GM12878 (cell line): ENCODE measurements around the gene XRRA1. TPM values are rescaled to one million over a fixed set of nuclear protein-coding genes. Genes with fewer than 3 reads are reported as not detected.

ENCODE experiments used
- ATAC-seq: fragments of 200-7000 bp; cut with Tn5 transposase; 3 replicates; pipeline ENCODE4 v1.9.1; 2020; ENCODE audit warnings: mild to moderate bottlenecking, moderate library complexity
- BruUV-seq: library from RNA; stranded (reverse); fragments of 400-500 nt; replicated peaks from 2 replicates; lab custom pipeline; 2021; lab: Mats Ljungman, UMichigan
- CTCF ChIA-PET: fragments of 300-600 bp; sonication (Branson Sonifier 250); formaldehyde crosslinking; extraction: SDS; loops from one replicate; lab custom pipeline; 2021; ENCODE audit warnings: inconsistent platforms; lab: Yijun Ruan, JAX
- POLR2A ChIA-PET: fragments of 350-600 bp; formaldehyde crosslinking; extraction: SDS; loops from one replicate; lab custom pipeline; 2021; ENCODE audit warnings: inconsistent platforms; lab: Charles Lee
- RAD21 ChIA-PET: fragments of 300-600 bp; sonication (Branson Sonifier 250); formaldehyde crosslinking; loops from one replicate; lab custom pipeline; 2023; ENCODE audit warnings: antibody characterized with exemption; ENCODE audit not compliant: unreplicated experiment; lab: Charles Lee
- SMC1A ChIA-PET: fragments of 300-600 bp; sonication (Branson Sonifier 250); formaldehyde crosslinking; loops from one replicate; lab custom pipeline; 2023; ENCODE audit not compliant: unreplicated experiment, uncharacterized antibody; lab: Charles Lee
- DNase-seq: peaks from one replicate; pipeline ENCODE4 v3.0.0-alpha.2; 2011; ENCODE audit warnings: low read depth, low spot score
- FAIRE-seq: peaks from 3 replicates; lab custom pipeline; 2011; peaks lifted over from hg19 to GRCh38; lab: Jason Lieb, UNC
- H2AFZ ChIP-seq: 2 replicates; pipeline ENCODE4 v1.6.0; 2011; ENCODE audit warnings: low read depth, low read length, control low read depth; ENCODE audit not compliant: control insufficient read depth
- H3K27ac ChIP-seq: 2 replicates; pipeline ENCODE4 v1.5.1; 2011; ENCODE audit warnings: control low read depth; ENCODE audit not compliant: control insufficient read depth, insufficient read depth
- H3K27me3 ChIP-seq, 2 experiments: replicated peaks in 1 of 2; 2 replicates each; pipeline versions ENCODE4 v1.6.0 to v1.6.1; 2011; ENCODE audit warnings: low read length in 1 of 2; ENCODE audit not compliant: control insufficient read depth in 2 of 2, insufficient read depth in 2 of 2
- H3K36me3 ChIP-seq, 2 experiments: 2 replicates each; pipeline ENCODE4 v1.5.1; 2011; ENCODE audit warnings: low read length in 1 of 2; ENCODE audit not compliant: control insufficient read depth in 2 of 2, insufficient read depth in 2 of 2
- H3K4me1 ChIP-seq: 2 replicates; pipeline ENCODE4 v1.6.1; 2011; ENCODE audit warnings: mild to moderate bottlenecking, low read length, moderate library complexity, mixed read lengths; ENCODE audit not compliant: control insufficient read depth, insufficient read depth
- H3K4me2 ChIP-seq: 2 replicates; pipeline ENCODE4 v1.6.0; 2011; ENCODE audit warnings: control low read depth; ENCODE audit not compliant: control insufficient read depth, insufficient read depth
- H3K4me3 ChIP-seq: fragments of 200-600 bp; sonication (generic); 2 replicates; pipeline ENCODE4 v1.5.1; 2016
- H3K79me2 ChIP-seq: 2 replicates; pipeline ENCODE4 v1.6.0; 2011; ENCODE audit warnings: low read length; ENCODE audit not compliant: control insufficient read depth, insufficient read depth
- H3K9ac ChIP-seq: 2 replicates; pipeline ENCODE4 v1.8.0; 2011; ENCODE audit warnings: low read length, control low read depth, mixed read lengths; ENCODE audit not compliant: control insufficient read depth, insufficient read depth
- H3K9me3 ChIP-seq: replicated peaks from 3 replicates; pipeline ENCODE4 v1.5.1; 2011; ENCODE audit warnings: mild to moderate bottlenecking, low read length; ENCODE audit not compliant: control insufficient read depth, insufficient read depth
- H4K20me1 ChIP-seq: 2 replicates; pipeline ENCODE4 v1.6.0; 2011; ENCODE audit not compliant: control insufficient read depth, insufficient read depth
- HDAC6 ChIP-seq: fragments of 200-600 bp; sonication (generic); IDR thresholded peaks from one replicate; pipeline ENCODE4 v1.8.0; 2017; ENCODE audit warnings: antibody characterized with exemption; ENCODE audit not compliant: unreplicated experiment
- NRF1 ChIP-seq: conservative IDR thresholded peaks from 2 replicates; pipeline ENCODE4 v1.6.1; 2011; ENCODE audit warnings: mild to moderate bottlenecking, low read depth, low read length, improper control_type of control experiment
- PAX5 ChIP-seq: IDR thresholded peaks from 2 replicates; pipeline ENCODE4 v1.6.1; 2011; ENCODE audit warnings: low read depth, low read length, borderline replicate concordance
- POLR2AphosphoS5 ChIP-seq: IDR thresholded peaks from 2 replicates; pipeline ENCODE4 v1.6.1; 2011; ENCODE audit warnings: mild to moderate bottlenecking, low read length, inconsistent platforms
- TAF1 ChIP-seq: IDR thresholded peaks from 2 replicates; pipeline ENCODE4 v1.6.1; 2011; ENCODE audit warnings: mild to moderate bottlenecking, low read depth, low read length, borderline replicate concordance
- TCF12 ChIP-seq: IDR thresholded peaks from 2 replicates; pipeline ENCODE4 v1.6.1; 2011; ENCODE audit warnings: low read depth, mild to moderate bottlenecking, low read length
- ZNF24 ChIP-seq: fragments of 450-650 bp; IDR thresholded peaks from 2 replicates; pipeline ENCODE4 v1.6.1; 2017; ENCODE audit warnings: antibody characterized with exemption, mild to moderate bottlenecking
- ZNF384 ChIP-seq: IDR thresholded peaks from 2 replicates; pipeline ENCODE4 v1.6.1; 2012; ENCODE audit warnings: low read depth, mild to moderate bottlenecking, low read length, improper control_type of control experiment, borderline replicate concordance
- WGBS: methylation state at CpG from one replicate; pipeline ENCODE4 v1.1.6; 2016; ENCODE audit warnings: low lambda C conversion rate; ENCODE audit not compliant: insufficient replicate concordance, insufficient coverage; ENCODE audit errors: missing lambda C conversion rate; 5-methylcytosine and 5-hydroxymethylcytosine counted together
- in situ Hi-C: fragments of 300-500 bp; cut with MboI; formaldehyde crosslinking; loops from 9 replicates; pipeline ENCODE4 v1.14.3; 2018; ENCODE audit warnings: mixed read lengths
- intact Hi-C: fragments of 100-400 bp; cut with micrococcal nuclease; formaldehyde crosslinking; loops from one replicate; pipeline ENCODE4 v1.14.2; 2022; ENCODE audit not compliant: unreplicated experiment
- polyA plus RNA-seq, 11 experiments: library from polyadenylated mRNA; depleted of rRNA in 4 of 11; unstranded in 6 of 11; stranded (reverse) in 5 of 11; fragments of >200 nt; fragmentation: Nextera tagmentation in 4 of 11; fragmentation: Illumina TruSeq in 1 of 11; extraction: Ambion mirVana in 4 of 11; extraction: Trizol in 1 of 11; gene quantifications; 1 replicate in 1 of 11; 2 replicates in 10 of 11; pipeline versions ENCODE4 v1.2.1 to v1.2.3, GENCODE V29; 2011 to 2016; ENCODE audit warnings: inconsistent platforms in 2 of 11, missing spikeins in 2 of 11, low read depth in 1 of 11
- total RNA-seq, 4 experiments: library from RNA; depleted of rRNA in 3 of 4; stranded (reverse); fragments of >200 nt in 3 of 4; fragmentation: Illumina TruSeq in 1 of 4; extraction: Trizol in 1 of 4; gene quantifications; 2 replicates each; pipeline versions ENCODE4 v1.2.1 to v1.2.3, GENCODE V29; 2013 to 2021
- TF ChIP-seq, protein P1 (sequence below): fragments of 450-650 bp; formaldehyde crosslinking; IDR thresholded peaks from 2 replicates; pipeline ENCODE4 v1.4.0; 2022; ENCODE audit warnings: mild to moderate bottlenecking, moderate library complexity
- TF ChIP-seq, protein P2 (sequence below): fragments of 450-650 bp; formaldehyde crosslinking; IDR thresholded peaks from 2 replicates; pipeline ENCODE4 v1.5.0; 2022; ENCODE audit warnings: mild to moderate bottlenecking, missing genetic modification characterization

Gene XRRA1
- total and polyA plus RNA-seq, 10 of the 15 experiments (the other 5 are each of a cell fraction or from before 2014, with no cell fraction given) = 2.5 to 8.8 (median 4.6) TPM

GRCh38 chr11:74935285-74935684 is 13.6 kb downstream of the XRRA1 start:
- 49% methylated on average over 2 of the region's 2 CpGs for WGBS
- Histone ChIP-seq H3K36me3 (peaks cover 2% of the 10 kb centered on the region in 2 experiments; a peak in 2 of 4 replicates), H4K20me1 (no peaks in the 10 kb centered on the region), H3K4me1 (peaks cover 10% of the 10 kb centered on the region), H3K4me3 (no peak overlapping the region), H3K79me2 (no peaks in the 10 kb centered on the region), H3K27me3 (no peaks in the 10 kb centered on the region), H3K9me3 (no peaks in the 10 kb centered on the region), H3K4me2 (no peak overlapping the region), H3K27ac (no peak overlapping the region), H2AFZ (no peak overlapping the region), H3K9ac (no peak overlapping the region)
- ChIA-PET CTCF (interaction anchor here (1.1 to 2.4 kb wide), 3 partner anchors 10 to 313 kb away, joined by 3 to 7 read pairs (median 4); no protein-coding TSS in a partner anchor), RAD21 (interaction anchor here (0.9 kb wide), 1 partner anchor 67 kb away, joined by 3 read pairs; no protein-coding TSS in a partner anchor), POLR2A (no interaction called here), SMC1A (interaction anchor here (0.9 kb wide), 1 partner anchor 313 kb away, joined by 3 read pairs; no protein-coding TSS in a partner anchor)
- no peak for FAIRE-seq
- ATAC-seq = no peak
- in situ Hi-C loops = no loop called here
- no TSS peak for BruUV-seq
- intact Hi-C loops = no loop called here
- TF ChIP-seq POLR2AphosphoS5 (no peak), TCF12 (no peak), TAF1 (no peak), NRF1 (no peak), PAX5 (no peak)
- no peak for DNase-seq

DNA sequence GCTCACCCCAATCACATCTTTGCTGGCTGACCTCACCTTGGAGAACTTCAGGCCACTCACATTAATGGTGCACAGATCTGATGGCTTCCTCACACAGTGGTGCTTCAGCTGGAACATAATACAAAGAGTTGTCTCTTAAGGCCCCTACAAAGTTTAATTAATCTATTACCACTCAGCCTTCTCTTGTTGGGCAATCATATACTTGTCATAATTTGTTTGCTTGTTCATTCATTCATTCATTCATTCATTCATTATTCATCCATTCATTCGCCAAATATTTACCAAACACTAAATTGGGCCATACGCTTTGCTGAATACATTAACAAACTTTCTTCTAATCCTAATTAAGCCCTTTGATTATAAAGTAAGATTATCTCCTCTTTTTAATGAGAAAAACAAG is 15.1 kb downstream of the XRRA1 start:
- 97% methylated on average over 2 of the region's 2 CpGs for WGBS
- intact Hi-C loops = no loop called here
- H3K79me2 ChIP-seq = no peaks in the 10 kb centered on the region
- TF ChIP-seq ZNF384 (no peak), HDAC6 (no peak), ZNF24 (peak; percentile 90)
- TF ChIP-seq, protein P1, sequence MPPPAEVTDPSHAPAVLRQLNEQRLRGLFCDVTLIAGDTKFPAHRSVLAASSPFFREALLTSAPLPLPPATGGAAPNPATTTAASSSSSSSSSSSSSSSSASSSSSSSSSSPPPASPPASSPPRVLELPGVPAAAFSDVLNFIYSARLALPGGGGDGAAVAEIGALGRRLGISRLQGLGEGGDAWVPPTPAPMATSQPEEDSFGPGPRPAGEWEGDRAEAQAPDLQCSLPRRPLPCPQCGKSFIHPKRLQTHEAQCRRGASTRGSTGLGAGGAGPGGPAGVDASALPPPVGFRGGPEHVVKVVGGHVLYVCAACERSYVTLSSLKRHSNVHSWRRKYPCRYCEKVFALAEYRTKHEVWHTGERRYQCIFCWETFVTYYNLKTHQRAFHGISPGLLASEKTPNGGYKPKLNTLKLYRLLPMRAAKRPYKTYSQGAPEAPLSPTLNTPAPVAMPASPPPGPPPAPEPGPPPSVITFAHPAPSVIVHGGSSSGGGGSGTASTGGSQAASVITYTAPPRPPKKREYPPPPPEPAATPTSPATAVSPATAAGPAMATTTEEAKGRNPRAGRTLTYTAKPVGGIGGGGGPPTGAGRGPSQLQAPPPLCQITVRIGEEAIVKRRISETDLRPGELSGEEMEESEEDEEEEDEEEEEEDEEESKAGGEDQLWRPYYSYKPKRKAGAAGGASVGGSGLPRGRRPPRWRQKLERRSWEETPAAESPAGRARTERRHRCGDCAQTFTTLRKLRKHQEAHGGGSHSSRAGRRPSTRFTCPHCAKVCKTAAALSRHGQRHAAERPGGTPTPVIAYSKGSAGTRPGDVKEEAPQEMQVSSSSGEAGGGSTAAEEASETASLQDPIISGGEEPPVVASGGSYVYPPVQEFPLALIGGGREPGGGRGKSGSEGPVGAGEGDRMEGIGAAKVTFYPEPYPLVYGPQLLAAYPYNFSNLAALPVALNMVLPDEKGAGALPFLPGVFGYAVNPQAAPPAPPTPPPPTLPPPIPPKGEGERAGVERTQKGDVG (CRISPR knock-in tag) = no peak
- TF ChIP-seq, protein P2, sequence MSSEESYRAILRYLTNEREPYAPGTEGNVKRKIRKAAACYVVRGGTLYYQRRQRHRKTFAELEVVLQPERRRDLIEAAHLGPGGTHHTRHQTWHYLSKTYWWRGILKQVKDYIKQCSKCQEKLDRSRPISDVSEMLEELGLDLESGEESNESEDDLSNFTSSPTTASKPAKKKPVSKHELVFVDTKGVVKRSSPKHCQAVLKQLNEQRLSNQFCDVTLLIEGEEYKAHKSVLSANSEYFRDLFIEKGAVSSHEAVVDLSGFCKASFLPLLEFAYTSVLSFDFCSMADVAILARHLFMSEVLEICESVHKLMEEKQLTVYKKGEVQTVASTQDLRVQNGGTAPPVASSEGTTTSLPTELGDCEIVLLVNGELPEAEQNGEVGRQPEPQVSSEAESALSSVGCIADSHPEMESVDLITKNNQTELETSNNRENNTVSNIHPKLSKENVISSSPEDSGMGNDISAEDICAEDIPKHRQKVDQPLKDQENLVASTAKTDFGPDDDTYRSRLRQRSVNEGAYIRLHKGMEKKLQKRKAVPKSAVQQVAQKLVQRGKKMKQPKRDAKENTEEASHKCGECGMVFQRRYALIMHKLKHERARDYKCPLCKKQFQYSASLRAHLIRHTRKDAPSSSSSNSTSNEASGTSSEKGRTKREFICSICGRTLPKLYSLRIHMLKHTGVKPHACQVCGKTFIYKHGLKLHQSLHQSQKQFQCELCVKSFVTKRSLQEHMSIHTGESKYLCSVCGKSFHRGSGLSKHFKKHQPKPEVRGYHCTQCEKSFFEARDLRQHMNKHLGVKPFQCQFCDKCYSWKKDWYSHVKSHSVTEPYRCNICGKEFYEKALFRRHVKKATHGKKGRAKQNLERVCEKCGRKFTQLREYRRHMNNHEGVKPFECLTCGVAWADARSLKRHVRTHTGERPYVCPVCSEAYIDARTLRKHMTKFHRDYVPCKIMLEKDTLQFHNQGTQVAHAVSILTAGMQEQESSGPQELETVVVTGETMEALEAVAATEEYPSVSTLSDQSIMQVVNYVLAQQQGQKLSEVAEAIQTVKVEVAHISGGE = no peak

More for the DNA sequence above, 15.1 kb downstream of the XRRA1 start:
- DNase-seq = no peak
- H3K4me2 ChIP-seq = no peak overlapping the region
- H4K20me1 ChIP-seq = no peaks in the 10 kb centered on the region
- ChIA-PET CTCF (interaction anchor here (0.6 to 2.4 kb wide), 6 partner anchors 8 to 315 kb away, joined by 3 to 7 read pairs (median 4); no protein-coding TSS in a partner anchor), POLR2A (no interaction called here), RAD21 (no interaction called here), SMC1A (interaction anchor here (0.5 kb wide), 1 partner anchor 131 kb away, joined by 6 read pairs; no protein-coding TSS in a partner anchor)
- no peak overlapping the region for H3K27ac ChIP-seq
- no peaks in the 10 kb centered on the region for H3K9me3 ChIP-seq
- no peak for ATAC-seq
- no peak overlapping the region for H2AFZ ChIP-seq
- H3K4me3 ChIP-seq = no peak overlapping the region
- in situ Hi-C loops = loop anchor here (5.0 kb wide), 2 partner anchors 94 to 314 kb away; no protein-coding TSS in a partner anchor
- H3K9ac ChIP-seq = no peak overlapping the region
- no TSS peak for BruUV-seq
- peaks cover 10% of the 10 kb centered on the region for H3K4me1 ChIP-seq
- no peak for FAIRE-seq
- H3K36me3 ChIP-seq = peaks cover 2% of the 10 kb centered on the region in 2 experiments; a peak in 2 of 4 replicates
- H3K27me3 ChIP-seq = no peaks in the 10 kb centered on the region
